ENCODE measurements around the gene UBD. TPM values are rescaled to one million over a fixed set of nuclear protein-coding genes. Genes with fewer than 3 reads are reported as not detected.

UBD gene
- total and polyA plus RNA-seq, 2 experiments from 2014 or later, result not detected

- TF ChIP-seq CTCF (conservative IDR thresholded peaks at IDR 0.05; ENCODE audit: low read depth in 2 of 2), result no peak
- no peak for TF ChIP-seq POLR2AphosphoS5 (IDR thresholded peaks at IDR 0.05; ENCODE audit: low read depth)
- TF ChIP-seq ZNF462 (CRISPR knock-in tag; IDR thresholded peaks at IDR 0.05), result no peak
- no peak for TF ChIP-seq JUNB (IDR thresholded peaks at IDR 0.05; ENCODE audit: unreplicated experiment)
- no peak for TF ChIP-seq ZNF331 (CRISPR knock-in tag; IDR thresholded peaks at IDR 0.05; ENCODE audit: low read depth)
- no peak for TF ChIP-seq EZH2 (IDR thresholded peaks at IDR 0.05; ENCODE audit: low read depth, unreplicated experiment)
- no peak for TF ChIP-seq ETS1 (IDR thresholded peaks at IDR 0.05)
- no peak for TF ChIP-seq STAT1 (IDR thresholded peaks at IDR 0.05; ENCODE audit: unreplicated experiment)
- no peak overlapping the region for H2AFZ ChIP-seq
- Mint-ChIP-seq H3K9me3 (peaks cover 7% of the 10 kb centered on the region), H3K4me3 (no peak overlapping the region), H3K4me1 (peaks cover 18% of the 10 kb centered on the region), H3K36me3 (ENCODE audit: low read depth) (peaks cover 6% of the 10 kb centered on the region; the same call in 2 of the 3 replicates), H3K27me3 (ENCODE audit: insufficient read depth, low read depth, poor library complexity) (peaks cover 10% of the 10 kb centered on the region), H3K27ac (no peak overlapping the region)
- no peaks in the 10 kb centered on the region for H4K20me1 ChIP-seq (replicated peaks; ENCODE audit: insufficient read depth)
- ATAC-seq (no peak), DNase-seq (ENCODE audit: low spot score) (no peak)
- 0 out of 2 replicates have a peak, but pooled peaks cover 4% of the 10 kb centered on the region for H3K4me1 ChIP-seq (ENCODE audit: insufficient read depth)
- no peaks in the 10 kb centered on the region for H3K79me2 ChIP-seq (replicated peaks; ENCODE audit: insufficient read depth)
- no peak overlapping the region for H3K27ac ChIP-seq (ENCODE audit: low read depth)
- no peak overlapping the region for H3K4me2 ChIP-seq
- no peaks in the 10 kb centered on the region for H3K27me3 ChIP-seq (ENCODE audit: insufficient read depth)
- 0 out of 2 replicates have a peak, but pooled peaks cover 8% of the 10 kb centered on the region for H3K9me2 ChIP-seq (ENCODE audit: insufficient read depth)
- H3F3A ChIP-seq (replicated peaks; ENCODE audit: low read depth), result no peaks in the 10 kb centered on the region
- no peak overlapping the region for H3K4me3 ChIP-seq
- H3K36me3 ChIP-seq (ENCODE audit: insufficient read depth), result no peaks in the 10 kb centered on the region
These were observed 30.5 kb downstream of the UBD start for GRCh38 chr6:29528988-29529560.
